GM19455 (cell line): ENCODE data around the gene ENTPD2.
"Not testable (repeated sequence)": the region's sequence is repeated elsewhere in the genome, so short reads cannot be mapped to it uniquely, and the experiment has no call there.

Experiments used
- ATAC-seq: cut with Tn5 transposase; IDR thresholded peaks from one replicate; pipeline ENCODE4 v1.9.1; 2021; ENCODE audit not compliant: unreplicated experiment

ENTPD2 gene

DNA sequence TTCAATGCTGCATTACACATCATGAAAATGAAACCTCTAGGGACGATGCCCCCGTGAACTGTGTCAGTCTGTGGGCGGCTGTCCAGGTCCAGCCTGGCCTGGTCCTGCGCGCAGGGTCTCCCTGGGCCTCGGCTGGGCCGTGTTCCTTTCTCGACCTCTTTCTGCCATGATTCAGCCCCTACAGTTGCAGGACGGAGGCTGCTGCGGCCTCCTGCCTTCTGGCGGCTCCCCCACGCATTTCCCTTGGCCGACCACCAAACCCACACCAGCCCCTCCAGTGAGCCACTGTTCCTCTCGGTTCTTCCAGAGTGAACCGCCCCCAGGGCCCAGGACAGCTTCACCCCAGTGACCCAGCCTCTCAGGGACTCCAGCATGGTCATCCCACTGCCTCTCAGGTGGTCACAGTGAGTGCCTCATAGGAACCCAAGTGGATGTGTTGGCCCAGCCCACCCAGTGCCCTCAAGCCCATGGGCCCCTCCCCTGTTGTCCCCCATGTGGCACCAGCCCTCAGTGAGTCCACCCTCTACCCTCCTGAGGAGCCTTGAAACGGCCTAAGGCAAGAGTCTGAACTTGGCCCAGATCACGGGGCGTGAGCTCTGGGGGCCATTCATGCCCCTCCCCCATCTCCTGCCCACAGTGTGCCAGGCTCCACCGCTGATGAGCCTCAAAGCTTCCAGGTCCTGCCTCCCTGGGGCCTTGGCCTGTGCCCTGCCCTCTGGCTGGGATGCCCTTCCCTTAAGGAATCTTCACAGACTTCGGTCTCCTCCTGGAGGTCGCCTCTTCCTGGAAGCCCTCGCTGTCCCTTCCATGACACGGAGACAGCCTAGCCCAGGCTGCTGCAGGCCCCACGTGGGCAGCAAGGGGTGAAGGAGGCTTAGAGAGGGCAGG is 47.5 kb downstream of the ENTPD2 start:
- ATAC-seq, result no peak

DNA sequence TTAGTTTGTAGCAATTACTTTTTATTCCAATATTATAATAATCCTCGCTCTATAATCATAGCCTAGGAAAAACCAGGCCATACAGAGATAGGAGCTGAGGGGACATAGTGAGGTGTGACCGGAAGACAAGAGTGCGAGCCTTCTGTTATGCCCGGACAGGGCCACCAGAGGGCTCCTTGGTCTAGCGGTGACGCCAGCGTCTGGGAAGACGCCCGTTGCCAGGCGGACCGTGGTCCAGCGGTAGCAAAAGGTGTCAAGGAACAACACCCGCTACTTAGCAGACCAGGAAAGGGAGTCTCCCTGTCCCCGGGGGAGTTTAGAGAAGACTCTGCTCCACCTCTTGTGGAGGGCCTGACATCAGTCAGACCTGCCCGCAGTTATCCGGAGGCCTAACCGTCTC is 49.6 kb downstream of the ENTPD2 start:
- not testable (repeated sequence) for ATAC-seq

- ATAC-seq, result no peak
These were observed 51.2 kb downstream of the ENTPD2 start for GRCh38 chr9:137002646-137003041.

DNA sequence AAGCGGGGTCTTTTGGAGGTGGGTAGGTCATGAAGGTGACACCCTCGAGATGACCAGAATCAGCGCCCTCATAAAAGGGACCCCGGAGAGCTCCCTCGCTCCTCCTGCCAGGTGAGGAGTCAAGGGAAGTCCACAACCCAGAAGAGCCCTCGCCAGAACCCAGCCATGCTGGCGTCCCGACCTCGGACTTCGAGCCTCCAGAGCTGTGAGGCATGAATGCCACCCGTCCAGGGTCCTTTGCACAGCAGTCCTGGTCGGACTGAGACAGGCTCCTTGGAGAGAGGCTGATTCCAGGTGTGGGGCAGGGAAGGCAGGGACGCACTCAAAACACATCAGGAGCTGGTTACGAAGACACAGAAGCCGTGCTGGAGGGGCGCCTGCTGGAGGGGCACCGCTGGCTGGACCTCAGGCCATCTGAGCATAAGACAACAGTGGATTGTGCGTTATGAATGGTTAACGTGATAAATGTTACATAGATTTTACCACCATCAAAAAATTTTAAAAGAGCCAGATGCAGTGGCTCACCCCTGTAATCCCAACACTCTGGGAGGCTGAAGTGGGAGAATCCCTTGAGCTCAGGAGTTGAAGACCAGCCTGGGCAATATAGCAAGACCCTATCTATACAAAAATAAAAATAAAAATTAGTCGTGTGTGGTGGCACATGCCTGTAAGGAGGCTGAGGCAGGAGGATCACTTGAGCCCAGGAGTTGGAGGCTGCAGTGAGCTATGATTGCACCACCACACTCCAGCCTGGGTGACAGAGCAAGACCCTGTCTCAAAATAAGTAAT is 51.8 kb downstream of the ENTPD2 start:
- ATAC-seq, result no peak

- peak; percentile 59 for ATAC-seq
These were observed 53.5 kb downstream of the ENTPD2 start for GRCh38 chr9:137000177-137000930.
